HL-60 (cell line): ENCODE results near the gene GPHN.

Experiments
- DNase-seq, 2 experiments: peaks; one replicate each; pipeline ENCODE4 v3.0.0-alpha.2; 2010 to 2020; ENCODE audit warnings: low read depth in 1 of 2, low spot score in 1 of 2
- H3K27ac ChIP-seq: fragments of 250-450 bp; sonication (Bioruptor Pico); replicated peaks from 2 replicates; pipeline ENCODE4 v1.5.1; 2020; ENCODE audit warnings: mild to moderate bottlenecking, moderate library complexity
- H3K27me3 ChIP-seq: fragments of 250-450 bp; sonication (Bioruptor Pico); 2 replicates; pipeline ENCODE4 v1.5.1; 2021; ENCODE audit warnings: mild to moderate bottlenecking, moderate library complexity; ENCODE audit not compliant: insufficient read depth, poor library complexity, severe bottlenecking
- H3K4me3 ChIP-seq: replicated peaks from 2 replicates; pipeline ENCODE4 v1.5.1; 2011; ENCODE audit warnings: mild to moderate bottlenecking, control low read depth, low read length; ENCODE audit not compliant: insufficient read depth
- CTCF ChIP-seq: IDR thresholded peaks from one replicate; pipeline ENCODE4 v1.5.1; 2011; ENCODE audit warnings: low read length, control low read depth, inconsistent platforms; ENCODE audit not compliant: insufficient read depth
- GABPA ChIP-seq: IDR thresholded peaks from 2 replicates; pipeline ENCODE4 v1.6.1; 2012; ENCODE audit warnings: low read depth
- POLR2AphosphoS5 ChIP-seq: IDR thresholded peaks from 2 replicates; pipeline ENCODE4 v1.6.1; 2012; ENCODE audit warnings: low read depth
- SPI1 ChIP-seq: IDR thresholded peaks from 2 replicates; pipeline ENCODE4 v1.6.1; 2012; ENCODE audit warnings: low read depth, mild to moderate bottlenecking, borderline replicate concordance
- TF ChIP-seq, protein P1 (sequence below): IDR thresholded peaks from 2 replicates; pipeline ENCODE4 v1.6.1; 2012; ENCODE audit warnings: low read depth; ENCODE audit not compliant: insufficient replicate concordance

Gene GPHN

GRCh38 chr14:66916421-66916820, 408.5 kb downstream of the GPHN start:
- Histone ChIP-seq H3K27me3 (no peaks in the 10 kb centered on the region), H3K4me3 (no peak overlapping the region), H3K27ac (no peak overlapping the region)
- no peak for DNase-seq
- TF ChIP-seq GABPA (no peak), CTCF (no peak), POLR2AphosphoS5 (no peak), SPI1 (no peak)
- TF ChIP-seq, protein P1, sequence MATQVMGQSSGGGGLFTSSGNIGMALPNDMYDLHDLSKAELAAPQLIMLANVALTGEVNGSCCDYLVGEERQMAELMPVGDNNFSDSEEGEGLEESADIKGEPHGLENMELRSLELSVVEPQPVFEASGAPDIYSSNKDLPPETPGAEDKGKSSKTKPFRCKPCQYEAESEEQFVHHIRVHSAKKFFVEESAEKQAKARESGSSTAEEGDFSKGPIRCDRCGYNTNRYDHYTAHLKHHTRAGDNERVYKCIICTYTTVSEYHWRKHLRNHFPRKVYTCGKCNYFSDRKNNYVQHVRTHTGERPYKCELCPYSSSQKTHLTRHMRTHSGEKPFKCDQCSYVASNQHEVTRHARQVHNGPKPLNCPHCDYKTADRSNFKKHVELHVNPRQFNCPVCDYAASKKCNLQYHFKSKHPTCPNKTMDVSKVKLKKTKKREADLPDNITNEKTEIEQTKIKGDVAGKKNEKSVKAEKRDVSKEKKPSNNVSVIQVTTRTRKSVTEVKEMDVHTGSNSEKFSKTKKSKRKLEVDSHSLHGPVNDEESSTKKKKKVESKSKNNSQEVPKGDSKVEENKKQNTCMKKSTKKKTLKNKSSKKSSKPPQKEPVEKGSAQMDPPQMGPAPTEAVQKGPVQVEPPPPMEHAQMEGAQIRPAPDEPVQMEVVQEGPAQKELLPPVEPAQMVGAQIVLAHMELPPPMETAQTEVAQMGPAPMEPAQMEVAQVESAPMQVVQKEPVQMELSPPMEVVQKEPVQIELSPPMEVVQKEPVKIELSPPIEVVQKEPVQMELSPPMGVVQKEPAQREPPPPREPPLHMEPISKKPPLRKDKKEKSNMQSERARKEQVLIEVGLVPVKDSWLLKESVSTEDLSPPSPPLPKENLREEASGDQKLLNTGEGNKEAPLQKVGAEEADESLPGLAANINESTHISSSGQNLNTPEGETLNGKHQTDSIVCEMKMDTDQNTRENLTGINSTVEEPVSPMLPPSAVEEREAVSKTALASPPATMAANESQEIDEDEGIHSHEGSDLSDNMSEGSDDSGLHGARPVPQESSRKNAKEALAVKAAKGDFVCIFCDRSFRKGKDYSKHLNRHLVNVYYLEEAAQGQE, result no peak

- Histone ChIP-seq H3K27me3 (no peaks in the 10 kb centered on the region), H3K27ac (no peak overlapping the region), H3K4me3 (no peak overlapping the region)
- no peak for TF ChIP-seq CTCF
- TF ChIP-seq SPI1, result no peak
- no peak for TF ChIP-seq GABPA
- TF ChIP-seq, protein P1, result no peak
- TF ChIP-seq POLR2AphosphoS5, result no peak
- no peak for DNase-seq
These were observed 410.6 kb downstream of the GPHN start for GRCh38 chr14:66918527-66918926.

DNA sequence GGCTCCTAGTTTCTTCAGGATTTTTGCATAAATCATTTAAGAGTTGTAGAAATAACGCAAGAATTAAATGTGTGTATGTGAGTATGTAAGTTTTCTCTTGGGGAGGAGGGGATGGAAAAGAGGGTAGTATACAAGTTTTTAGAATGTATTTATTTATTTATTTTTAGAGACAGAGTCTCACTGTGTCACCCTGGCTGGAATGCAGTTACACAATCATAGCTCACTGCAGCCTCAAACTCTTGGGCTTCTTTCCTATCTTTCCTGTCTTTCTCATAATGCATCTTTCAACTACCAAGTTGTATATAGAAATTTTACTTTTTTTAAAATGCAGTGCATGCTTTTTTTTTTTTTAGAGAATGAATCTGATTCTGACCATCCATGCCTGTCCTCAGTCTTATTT, 412.2 kb downstream of the GPHN start:
- no peaks in the 10 kb centered on the region for H3K27me3 ChIP-seq
- H3K4me3 ChIP-seq, result no peak overlapping the region
- H3K27ac ChIP-seq, result no peak overlapping the region
- no peak for TF ChIP-seq GABPA
- TF ChIP-seq POLR2AphosphoS5, result no peak
- TF ChIP-seq, protein P1, result no peak
- no peak for TF ChIP-seq CTCF
- no peak for TF ChIP-seq SPI1
- no peak for DNase-seq
